ENCODE results near the gene TTC9.

Gene TTC9

DNA sequence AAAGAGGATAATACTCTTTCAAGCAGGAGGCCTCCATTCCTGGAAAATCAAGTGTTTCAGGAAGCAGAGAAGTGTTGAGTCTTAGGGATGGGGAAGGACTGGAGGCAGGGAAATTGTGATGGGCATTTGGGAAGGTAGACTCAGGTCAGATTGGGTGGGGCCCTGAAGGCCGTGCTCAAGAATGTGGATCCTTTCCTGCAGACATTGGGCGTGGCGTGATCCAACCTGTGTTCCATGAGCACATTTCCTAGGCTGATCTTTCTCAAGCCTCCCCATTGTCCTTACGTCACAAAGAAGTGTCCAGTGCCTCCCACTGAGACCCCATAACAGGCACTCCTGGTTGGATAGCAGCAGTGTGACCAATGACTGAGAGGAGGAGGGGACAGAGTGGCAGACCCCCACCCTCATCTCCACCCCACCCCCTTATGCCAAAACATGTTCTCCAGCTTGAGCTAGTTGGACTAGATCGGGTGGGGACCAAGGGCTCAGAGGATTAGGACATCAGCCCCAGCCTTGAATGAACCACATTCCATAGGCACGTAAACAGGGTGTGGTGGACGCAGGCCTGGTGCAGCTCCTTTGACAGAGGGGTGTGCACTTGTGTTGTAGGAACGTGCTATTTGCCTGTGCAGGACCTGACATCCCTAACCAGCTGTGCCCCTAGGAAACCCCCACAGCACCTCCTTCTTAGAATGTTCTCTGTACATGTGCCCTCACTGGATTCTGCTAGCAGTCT is 76.8 kb downstream of the TTC9 start:
- no peak for DNase-seq

DNA sequence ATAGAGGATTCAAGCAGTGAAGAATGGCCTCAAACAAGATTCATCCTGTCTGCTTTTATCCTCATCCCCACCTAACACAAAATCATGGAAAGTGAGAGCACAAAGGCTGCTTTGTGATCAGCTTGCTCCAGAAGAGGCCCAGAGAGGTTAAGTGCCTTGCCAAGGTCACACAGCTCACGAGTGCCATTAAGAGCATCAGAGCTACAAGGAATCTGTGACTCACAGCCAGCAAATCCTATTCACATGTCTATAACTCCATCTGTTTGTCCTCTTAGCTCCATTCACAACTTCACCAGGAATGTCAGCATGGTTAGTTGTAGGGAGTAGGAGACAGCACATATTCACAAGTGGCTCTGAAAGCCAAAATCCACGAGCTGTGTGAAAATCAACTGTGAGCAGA is 79.8 kb downstream of the TTC9 start:
- DNase-seq: no peak

DNA sequence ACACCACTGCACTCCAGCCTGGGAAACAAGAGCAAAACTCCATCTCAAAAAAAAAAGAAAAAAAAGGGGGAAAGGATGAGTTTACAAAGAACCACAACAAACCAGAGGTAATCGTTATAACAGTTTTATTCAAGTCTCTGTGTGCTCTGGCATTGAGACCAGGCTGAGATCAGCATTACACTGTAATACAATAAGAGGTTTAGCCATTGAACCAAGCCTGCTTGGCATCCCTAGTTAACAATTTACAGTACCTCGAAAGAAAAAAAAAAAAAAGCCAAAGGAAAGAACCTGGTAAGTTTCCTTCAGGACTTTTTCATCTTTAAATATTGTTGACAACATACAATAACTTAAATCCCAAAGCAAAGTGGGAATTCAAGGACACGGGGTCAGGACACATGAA is 80.7 kb downstream of the TTC9 start:
- no peak for DNase-seq

DNA sequence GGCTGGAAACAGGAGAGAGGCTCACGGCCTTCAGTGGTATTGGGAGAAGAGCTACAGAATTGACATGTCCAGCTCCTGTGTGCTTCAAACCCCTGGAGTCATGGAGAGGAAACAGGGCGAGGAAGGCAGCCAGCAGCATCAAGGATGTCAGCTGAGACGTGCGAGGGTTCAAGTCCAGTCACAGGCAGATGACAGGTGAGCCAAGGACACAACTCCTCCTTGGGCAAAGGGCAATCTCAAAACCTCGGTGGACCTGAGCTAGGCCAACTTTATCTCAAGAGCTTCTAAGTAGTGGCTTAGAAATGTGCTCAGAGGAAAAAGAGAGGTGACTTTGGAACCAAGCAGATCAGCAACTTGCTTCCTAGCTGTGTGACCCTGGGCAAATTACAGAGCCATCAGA is 81.6 kb downstream of the TTC9 start:
- DNase-seq: no peak

DNA sequence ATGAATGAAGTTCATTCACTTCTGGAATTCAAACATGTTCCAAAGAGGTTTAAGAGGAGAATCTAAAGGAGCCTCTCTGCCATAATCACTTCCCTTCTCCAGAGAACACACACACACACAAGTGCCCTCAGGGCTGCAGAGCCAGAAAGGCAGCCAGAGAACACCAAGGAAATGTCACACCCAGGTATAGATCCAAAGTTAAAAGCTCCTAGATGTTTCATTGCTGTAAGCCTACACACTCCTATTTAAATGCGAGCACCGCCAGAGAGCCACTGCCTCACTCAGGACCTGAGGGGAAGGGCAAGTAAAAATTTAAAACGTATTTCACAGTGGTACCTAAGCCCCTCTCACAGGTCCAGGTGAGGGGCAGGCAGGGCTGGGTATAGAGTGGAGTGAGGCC is 82.4 kb downstream of the TTC9 start:
- DNase-seq: no peak

DNA sequence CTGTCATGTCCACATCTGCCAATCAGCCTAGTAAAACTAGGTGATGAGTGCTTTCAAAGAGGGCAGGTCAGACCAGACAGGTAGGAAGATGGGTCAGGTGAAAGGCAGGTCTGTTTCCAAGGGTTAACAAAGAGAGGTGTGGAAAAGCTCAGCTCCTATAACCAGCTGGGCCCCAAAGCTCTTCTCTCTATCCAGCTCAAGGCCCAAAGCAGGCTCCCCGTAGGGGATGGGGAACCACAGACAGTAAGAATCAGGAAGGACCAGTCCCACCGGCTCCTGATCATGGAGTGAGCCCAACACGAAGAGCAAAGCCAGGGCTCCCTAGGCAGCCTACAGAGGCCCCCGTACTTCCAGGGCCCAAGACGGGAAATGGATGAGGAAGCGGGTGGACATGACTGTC is 83.2 kb downstream of the TTC9 start:
- no peak for DNase-seq
